ENCODE measurements around the gene PPOX. TPM values are rescaled to one million over a fixed set of nuclear protein-coding genes. Genes with fewer than 3 reads are reported as not detected.

PPOX gene
- total RNA-seq, 1 donor from 2014 or later = 25.6 TPM

- DNase-seq (ENCODE audit: low spot score) = no peak
Measured at GRCh38 chr1:161197560-161198193, 31.5 kb downstream of the PPOX start.

DNA sequence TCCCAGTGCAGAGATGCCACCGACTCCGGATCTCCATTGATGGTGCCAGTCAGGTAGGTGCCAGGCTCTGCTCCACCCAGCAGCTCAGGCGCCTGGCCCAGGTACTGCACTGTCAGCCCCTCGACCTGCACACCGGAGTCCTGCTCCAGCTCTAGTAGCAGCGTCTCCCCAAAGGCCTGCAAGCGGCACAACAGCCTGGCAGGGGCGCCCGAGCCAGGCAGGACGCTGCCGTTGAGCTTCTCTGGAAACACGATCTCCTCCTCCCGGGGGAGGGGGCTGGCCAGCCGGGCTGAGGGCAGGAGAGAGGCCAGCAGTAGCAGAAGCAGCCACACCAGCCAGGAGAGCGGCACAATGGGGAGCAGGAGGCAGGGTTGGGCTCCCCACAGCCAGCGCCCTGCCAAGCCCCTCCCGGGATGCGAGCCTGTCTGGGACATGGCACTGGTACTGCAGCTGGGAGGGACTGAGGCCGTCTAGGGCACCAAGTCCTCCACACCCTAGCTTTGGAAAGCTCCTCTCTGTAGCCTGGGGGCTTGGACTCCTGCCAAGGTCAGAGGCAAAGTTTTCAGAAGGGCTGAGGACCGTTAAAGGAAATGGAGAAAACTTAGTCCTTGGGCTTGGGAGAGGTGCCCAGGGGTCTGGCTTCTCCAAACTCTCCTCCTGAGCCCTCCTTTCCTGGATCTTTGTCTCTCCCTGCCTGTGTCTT lies 32.1 kb downstream of the PPOX start:
- no peak for DNase-seq (ENCODE audit: low spot score)

DNA sequence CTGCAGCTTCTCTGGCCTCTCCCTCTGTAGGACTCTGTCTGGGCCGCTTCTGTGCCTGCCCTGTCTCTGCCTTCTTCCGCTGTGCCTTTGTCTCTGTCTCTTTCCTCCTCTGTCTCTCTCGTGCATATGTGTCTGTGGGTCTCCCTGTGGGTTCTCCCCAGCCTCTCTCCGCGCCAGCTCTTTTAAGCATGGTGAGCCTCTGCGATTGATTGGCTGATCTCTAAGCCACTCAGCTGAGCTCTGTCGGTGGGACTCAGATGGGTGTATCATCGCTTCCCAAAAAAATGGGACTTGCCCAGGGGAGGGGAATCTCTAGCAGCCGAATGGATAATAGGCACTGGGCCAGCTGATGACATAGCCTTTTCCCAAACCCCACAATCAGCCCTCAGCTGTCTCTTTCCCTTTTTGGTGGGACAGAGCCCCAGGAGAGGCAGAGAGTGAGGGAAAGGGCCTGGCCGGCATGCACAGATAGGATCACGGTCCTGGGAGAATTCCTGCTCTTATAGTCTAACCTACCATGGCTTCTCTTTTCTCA lies 32.7 kb downstream of the PPOX start, which contains the start of gene ADAMTS4:
Gene ADAMTS4 (minus strand): TSS at position 158 of the 535 bp plus-strand sequence. CDS start 427 bp downstream, outside the sequence.
- DNase-seq (ENCODE audit: low spot score) = peak; percentile 63

DNA sequence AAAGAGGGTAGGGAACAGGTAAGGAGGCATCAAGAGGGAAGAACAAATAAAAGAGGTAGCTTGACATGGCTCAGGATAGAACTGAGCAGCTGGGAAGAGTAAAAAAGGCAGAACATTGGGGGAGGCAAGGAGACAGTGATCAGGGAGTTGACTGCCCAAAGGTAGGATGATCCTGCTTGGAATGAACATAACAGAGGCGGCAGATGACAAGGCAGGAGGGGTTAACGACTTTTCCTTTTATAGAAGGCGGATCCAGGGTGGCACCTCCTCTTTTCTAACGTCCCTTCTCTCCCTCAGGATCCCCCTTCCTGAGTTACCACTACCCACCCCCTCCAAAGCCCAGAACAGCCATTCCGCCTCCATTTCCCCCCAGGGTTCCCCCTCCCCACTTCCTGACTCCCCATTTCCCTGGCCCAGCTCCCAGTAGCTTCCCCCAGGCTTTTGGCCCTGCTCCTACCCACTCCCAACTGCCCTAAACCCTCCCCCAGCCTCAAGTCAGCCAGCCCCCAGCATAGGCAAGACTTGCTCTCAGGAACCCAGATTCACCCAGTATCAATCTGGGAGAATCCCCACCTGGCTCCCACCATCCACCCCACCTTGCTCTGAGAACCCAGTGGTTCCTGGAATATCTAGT lies 33.4 kb downstream of the PPOX start:
- no peak for DNase-seq (ENCODE audit: low spot score)

- DNase-seq (ENCODE audit: low spot score) = no peak
Measured at GRCh38 chr1:161200421-161200991, 34.3 kb downstream of the PPOX start.

GRCh38 chr1:161200992-161201835 lies 35.0 kb downstream of the PPOX start:
- DNase-seq (ENCODE audit: low spot score) = peak; percentile 41

- DNase-seq (ENCODE audit: low spot score) = peak; percentile 98
Measured at GRCh38 chr1:161201836-161202712, 35.8 kb downstream of the PPOX start, which contains the start of gene NDUFS2. Gene NDUFS2, plus strand, starts transcription at chr1:161202367. Its CDS starts 19 bp downstream, at chr1:161202386.

- DNase-seq (ENCODE audit: low spot score) = no peak
Measured at GRCh38 chr1:161206411-161207140, 40.4 kb downstream of the PPOX start.

DNA sequence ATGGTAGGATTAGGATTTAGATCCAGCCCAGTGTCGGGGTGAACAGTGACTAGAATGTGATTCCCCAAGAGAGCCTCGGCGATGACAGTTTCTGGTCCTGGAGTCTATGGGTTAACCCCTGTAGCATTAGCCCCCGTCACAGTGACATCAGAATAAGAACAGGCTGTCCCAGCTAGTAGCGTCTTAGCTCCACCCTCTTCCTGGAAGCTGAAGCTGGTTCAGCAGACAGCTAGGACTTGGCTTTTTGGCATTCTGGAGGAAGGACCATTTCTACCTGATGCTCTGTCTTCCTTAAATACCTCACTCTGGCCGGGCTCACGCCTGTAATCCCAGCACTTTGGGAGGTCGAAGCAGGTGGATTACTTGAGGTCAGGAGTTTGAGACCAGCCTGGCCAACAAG lies 40.9 kb downstream of the PPOX start:
- DNase-seq (ENCODE audit: low spot score) = peak; percentile 43

DNA sequence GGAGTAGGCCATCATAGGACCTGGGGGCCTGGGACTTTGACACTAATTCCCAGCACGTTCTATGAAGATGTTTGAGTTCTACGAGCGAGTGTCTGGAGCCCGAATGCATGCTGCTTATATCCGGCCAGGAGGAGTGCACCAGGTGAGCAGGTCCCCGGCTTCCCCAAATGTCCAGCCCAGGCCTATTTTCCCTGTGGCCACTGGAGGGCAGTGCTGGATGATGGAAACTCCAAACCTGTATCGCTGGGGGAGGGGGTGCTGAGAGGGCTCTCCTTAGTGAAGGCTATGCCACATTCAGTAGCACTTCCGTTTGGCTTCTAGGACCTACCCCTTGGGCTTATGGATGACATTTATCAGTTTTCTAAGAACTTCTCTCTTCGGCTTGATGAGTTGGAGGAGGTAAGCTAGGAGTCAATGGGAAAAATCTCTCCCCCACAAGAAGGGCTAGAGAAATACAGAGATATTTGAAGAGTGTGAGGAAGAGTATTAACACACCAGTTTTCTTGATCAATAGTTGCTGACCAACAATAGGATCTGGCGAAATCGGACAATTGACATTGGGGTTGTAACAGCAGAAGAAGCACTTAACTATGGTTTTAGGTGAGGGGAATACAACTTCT lies 43.7 kb downstream of the PPOX start:
- peak; percentile 69 for DNase-seq (ENCODE audit: low spot score)

DNA sequence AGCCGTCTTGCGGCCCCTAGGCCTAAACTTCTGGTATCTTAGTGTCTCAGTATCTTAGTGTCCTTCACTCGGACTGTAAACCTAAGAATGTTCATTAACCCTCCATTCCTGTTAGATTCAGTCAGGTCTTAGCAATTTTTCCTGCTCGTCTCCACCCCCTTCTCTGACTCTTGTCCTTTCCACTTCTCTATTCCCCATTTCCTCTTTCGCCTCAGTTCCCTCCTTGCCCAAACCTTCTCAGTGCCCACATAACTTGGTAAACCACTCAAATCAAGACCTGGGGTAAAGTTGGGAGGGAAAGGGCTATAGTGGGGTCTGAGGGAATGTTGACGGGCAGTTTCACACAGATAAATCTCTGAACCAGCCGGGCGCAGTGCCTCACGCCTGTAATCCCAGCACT lies 48.1 kb downstream of the PPOX start:
- no peak for DNase-seq (ENCODE audit: low spot score)

GRCh38 chr1:161215076-161215475 lies 48.9 kb downstream of the PPOX start, which contains the start of gene FCER1G:
Gene FCER1G, plus strand, starts transcription at chr1:161215295. Its CDS starts 27 bp downstream, at chr1:161215322.
- peak; percentile 29 for DNase-seq (ENCODE audit: low spot score)

- DNase-seq (ENCODE audit: low spot score) = no peak
Measured at GRCh38 chr1:161216945-161217712, 50.9 kb downstream of the PPOX start.

DNA sequence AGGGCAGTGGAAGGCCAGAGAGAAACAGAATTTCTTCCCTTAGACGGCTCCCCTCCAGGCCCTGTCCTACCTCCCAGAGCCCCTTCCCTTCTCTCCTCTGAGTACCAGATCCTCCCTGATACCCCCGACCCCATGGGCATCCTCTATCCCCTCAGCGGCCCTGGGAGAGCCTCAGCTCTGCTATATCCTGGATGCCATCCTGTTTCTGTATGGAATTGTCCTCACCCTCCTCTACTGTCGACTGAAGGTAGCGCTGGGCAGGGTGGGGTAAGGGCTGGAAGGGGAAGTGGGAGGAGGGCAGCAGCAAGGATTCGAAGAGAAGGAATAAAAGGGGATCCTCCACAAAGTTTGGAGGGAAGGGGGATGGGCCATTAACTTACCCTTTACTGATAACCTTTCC lies 51.6 kb downstream of the PPOX start:
- no peak for DNase-seq (ENCODE audit: low spot score)

DNA sequence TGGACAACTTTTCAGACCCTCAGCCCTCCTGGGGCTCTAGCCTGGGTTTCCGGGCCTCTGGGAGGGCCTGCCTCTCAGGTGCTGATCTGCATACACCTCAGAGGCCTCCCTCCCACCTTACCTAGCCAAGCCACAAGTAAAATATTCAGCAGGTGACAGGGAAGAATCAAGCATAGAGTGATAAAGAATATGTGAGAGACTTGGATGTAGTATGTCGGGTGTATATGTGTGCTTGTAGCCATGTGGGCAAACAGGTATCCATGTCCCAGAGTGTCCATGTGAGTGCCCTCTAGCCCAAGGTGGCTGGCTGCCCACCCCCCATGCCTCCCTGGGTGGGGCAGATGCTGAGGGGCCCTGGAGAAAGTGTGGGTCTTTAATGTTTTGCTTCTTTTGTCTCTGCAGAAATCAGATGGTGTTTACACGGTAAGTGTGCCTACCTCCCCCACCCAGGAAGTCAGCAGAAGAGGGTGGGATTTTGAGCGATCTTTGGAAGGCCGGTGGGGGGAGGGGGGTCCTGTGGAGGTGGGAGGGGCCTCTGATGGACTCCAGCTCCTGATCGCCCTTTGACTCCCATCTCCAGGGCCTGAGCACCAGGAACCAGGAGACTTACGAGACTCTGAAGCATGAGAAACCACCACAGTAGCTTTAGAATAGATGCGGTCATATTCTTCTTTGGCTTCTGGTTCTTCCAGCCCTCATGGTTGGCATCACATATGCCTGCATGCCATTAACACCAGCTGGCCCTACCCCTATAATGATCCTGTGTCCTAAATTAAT lies 52.3 kb downstream of the PPOX start:
- no peak for DNase-seq (ENCODE audit: low spot score)

- DNase-seq (ENCODE audit: low spot score) = no peak
Measured at GRCh38 chr1:161219078-161219892, 53.1 kb downstream of the PPOX start.

All from mucosa of gallbladder (tissue), 1 donor.